ENCODE results near the gene TIFAB. TPM values are rescaled to one million over a fixed set of nuclear protein-coding genes. Genes with fewer than 3 reads are reported as not detected.

TIFAB gene
- total RNA-seq, 4 donors from 2014 or later, result not detected

DNA sequence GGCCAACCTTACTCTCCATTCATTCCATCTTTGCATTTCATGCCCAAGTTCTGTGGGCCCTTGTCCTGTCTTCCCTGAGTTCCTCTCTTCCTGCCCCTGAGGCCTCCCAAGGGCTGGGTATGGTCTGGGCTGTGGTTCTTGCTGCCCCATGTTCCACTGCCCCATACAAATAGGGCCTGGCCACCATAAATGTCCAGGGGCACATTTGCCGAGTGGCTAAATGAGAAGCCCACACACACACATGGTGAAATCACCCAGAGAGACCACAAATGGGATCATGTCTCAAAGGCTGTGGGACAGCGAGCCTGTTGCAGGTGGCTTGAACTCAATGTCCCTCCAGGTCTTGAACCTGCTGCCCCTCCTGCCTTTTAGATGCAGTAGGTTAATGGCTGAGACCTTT, 1.2 kb downstream of the TIFAB start:
- peaks cover 11% of the 10 kb centered on the region for H3K27me3 ChIP-seq
- 94% methylated on average over 2 of the region's 2 CpGs; no CpG with 5 or more reads in 1 of the 2 donors for WGBS, 2 donors (ENCODE audit: low coverage in 1 of 2)
- TF ChIP-seq POLR2AphosphoS5 (IDR thresholded peaks at IDR 0.05) (no peak), POLR2A (IDR thresholded peaks at IDR 0.05) (no peak), EP300 (IDR thresholded peaks at IDR 0.05) (no peak)
- TF ChIP-seq, protein P1, sequence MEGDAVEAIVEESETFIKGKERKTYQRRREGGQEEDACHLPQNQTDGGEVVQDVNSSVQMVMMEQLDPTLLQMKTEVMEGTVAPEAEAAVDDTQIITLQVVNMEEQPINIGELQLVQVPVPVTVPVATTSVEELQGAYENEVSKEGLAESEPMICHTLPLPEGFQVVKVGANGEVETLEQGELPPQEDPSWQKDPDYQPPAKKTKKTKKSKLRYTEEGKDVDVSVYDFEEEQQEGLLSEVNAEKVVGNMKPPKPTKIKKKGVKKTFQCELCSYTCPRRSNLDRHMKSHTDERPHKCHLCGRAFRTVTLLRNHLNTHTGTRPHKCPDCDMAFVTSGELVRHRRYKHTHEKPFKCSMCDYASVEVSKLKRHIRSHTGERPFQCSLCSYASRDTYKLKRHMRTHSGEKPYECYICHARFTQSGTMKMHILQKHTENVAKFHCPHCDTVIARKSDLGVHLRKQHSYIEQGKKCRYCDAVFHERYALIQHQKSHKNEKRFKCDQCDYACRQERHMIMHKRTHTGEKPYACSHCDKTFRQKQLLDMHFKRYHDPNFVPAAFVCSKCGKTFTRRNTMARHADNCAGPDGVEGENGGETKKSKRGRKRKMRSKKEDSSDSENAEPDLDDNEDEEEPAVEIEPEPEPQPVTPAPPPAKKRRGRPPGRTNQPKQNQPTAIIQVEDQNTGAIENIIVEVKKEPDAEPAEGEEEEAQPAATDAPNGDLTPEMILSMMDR (IDR thresholded peaks at IDR 0.05), result no peak
- ATAC-seq, result no peak
- H3K36me3 ChIP-seq, result no peaks in the 10 kb centered on the region
- H3K4me1 ChIP-seq, result no peaks in the 10 kb centered on the region
- no peaks in the 10 kb centered on the region for H3K9me3 ChIP-seq
- no peak overlapping the region for H3K27ac ChIP-seq
- no peak overlapping the region for H3K4me3 ChIP-seq

DNA sequence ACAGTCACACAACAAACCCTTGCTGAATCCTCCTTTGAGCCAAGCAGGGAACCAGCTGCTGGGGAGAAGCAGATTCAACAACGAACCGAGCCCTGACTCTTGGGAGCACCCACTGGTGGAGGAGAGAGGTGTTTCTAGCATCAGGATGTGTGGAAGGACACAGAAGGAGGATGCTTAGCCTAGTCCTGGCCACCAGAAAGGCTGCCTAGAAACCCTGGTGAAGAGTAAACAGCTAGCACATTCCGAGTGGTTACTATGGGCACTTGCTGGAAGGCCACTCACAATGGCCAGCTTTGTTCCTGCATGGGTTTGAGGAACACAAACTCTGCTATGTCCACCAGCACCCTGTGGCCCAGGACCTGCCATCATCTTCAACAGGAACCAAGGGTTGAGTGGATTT, 1.8 kb downstream of the TIFAB start:
- Histone ChIP-seq H3K36me3 (no peaks in the 10 kb centered on the region), H3K4me3 (no peak overlapping the region), H3K4me1 (no peaks in the 10 kb centered on the region), H3K9me3 (no peaks in the 10 kb centered on the region), H3K27ac (no peak overlapping the region), H3K27me3 (peaks cover 5% of the 10 kb centered on the region)
- TF ChIP-seq POLR2A (IDR thresholded peaks at IDR 0.05) (no peak), EP300 (IDR thresholded peaks at IDR 0.05) (no peak), POLR2AphosphoS5 (IDR thresholded peaks at IDR 0.05) (no peak)
- TF ChIP-seq, protein P1 (IDR thresholded peaks at IDR 0.05), result no peak
- ATAC-seq, result no peak
- WGBS, 2 donors (ENCODE audit: low coverage in 1 of 2), result 60 to 71% methylated on average over 1 of the region's 3 CpGs

DNA sequence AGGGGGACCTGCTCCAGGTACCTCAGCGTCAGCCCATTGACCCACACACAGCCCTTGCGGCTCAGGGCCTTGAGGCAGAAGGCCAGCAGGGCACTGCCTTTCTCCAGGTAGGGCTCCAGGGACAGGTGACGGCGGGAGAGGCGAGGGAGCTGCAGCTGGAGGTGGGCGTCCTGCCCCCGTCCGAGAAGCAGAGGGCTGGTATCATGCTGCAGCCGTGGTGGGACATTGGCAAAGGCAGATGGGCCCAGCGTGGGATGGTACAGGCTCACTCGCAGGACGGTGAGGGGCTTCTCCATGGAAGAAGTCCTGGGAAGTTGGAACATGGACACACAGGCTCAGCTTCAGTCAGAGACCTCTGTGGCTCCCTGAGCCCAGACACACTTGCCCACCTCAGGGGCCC, 2.5 kb downstream of the TIFAB start:
- no peak for ATAC-seq
- TF ChIP-seq POLR2AphosphoS5 (IDR thresholded peaks at IDR 0.05) (no peak), EP300 (IDR thresholded peaks at IDR 0.05) (no peak), POLR2A (IDR thresholded peaks at IDR 0.05) (no peak)
- TF ChIP-seq, protein P1 (IDR thresholded peaks at IDR 0.05), result no peak
- no peak overlapping the region for H3K27ac ChIP-seq
- no CpG with 5 or more reads among the region's 12 CpGs for WGBS, 2 donors (ENCODE audit: low coverage in 1 of 2)
- H3K9me3 ChIP-seq, result no peaks in the 10 kb centered on the region
- H3K4me1 ChIP-seq, result no peaks in the 10 kb centered on the region
- no peaks in the 10 kb centered on the region for H3K27me3 ChIP-seq
- H3K4me3 ChIP-seq, result no peak overlapping the region
- no peaks in the 10 kb centered on the region for H3K36me3 ChIP-seq

DNA sequence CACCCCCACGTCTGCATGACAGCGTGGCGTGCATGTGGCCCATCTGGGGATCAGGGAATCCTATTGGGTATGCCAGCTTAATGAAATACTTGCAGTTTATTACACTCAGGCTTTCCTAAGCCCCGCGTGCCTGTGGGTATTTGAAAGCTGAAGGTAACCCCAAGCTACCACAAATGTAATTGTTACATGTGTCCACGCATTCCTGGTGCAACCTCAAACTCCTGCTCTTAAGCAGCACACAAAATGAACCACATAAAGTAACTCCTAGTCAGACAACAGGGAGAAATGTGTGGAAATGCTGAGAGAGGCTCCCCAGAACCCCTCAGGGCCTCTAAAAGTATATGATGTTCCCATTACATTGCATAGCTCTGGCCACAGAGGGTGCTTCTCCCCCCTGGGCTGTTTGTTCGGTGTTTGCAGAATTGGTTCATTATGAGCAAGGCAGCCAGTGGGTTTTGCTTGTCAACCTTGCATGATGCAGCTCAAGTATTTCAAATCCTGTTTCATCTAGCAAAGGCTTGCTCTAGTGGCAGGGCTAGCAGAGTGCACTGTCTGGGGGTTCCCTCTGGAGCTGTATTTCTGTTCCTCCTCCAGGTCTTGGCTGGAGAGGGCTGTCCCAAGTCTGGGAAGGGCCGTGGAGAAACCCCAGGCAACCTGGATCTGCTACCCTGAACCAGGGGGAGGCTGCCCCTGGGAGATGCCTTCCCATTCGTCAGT, 3.2 kb downstream of the TIFAB start:
- 73 to 84% methylated on average over 2 to 4 of the region's 9 CpGs for WGBS, 2 donors (ENCODE audit: low coverage in 1 of 2)
- no peaks in the 10 kb centered on the region for H3K9me3 ChIP-seq
- H3K4me1 ChIP-seq, result no peaks in the 10 kb centered on the region

More for the DNA sequence above, 3.2 kb downstream of the TIFAB start:
- no peak overlapping the region for H3K4me3 ChIP-seq
- H3K27ac ChIP-seq, result no peak overlapping the region
- no peak for ATAC-seq
- TF ChIP-seq, protein P1 (IDR thresholded peaks at IDR 0.05), result no peak
- TF ChIP-seq POLR2AphosphoS5 (IDR thresholded peaks at IDR 0.05), result no peak
- no peak for TF ChIP-seq POLR2A (IDR thresholded peaks at IDR 0.05)
- TF ChIP-seq EP300 (IDR thresholded peaks at IDR 0.05), result no peak
- no peaks in the 10 kb centered on the region for H3K27me3 ChIP-seq
- no peaks in the 10 kb centered on the region for H3K36me3 ChIP-seq
